ENCODE results near the gene ITPRIP. TPM values are rescaled to one million over a fixed set of nuclear protein-coding genes. Genes with fewer than 3 reads are reported as not detected.

ITPRIP gene
- total and polyA plus RNA-seq, 11 donors, result 18.4 to 90.2 (median 27.7) TPM

DNA sequence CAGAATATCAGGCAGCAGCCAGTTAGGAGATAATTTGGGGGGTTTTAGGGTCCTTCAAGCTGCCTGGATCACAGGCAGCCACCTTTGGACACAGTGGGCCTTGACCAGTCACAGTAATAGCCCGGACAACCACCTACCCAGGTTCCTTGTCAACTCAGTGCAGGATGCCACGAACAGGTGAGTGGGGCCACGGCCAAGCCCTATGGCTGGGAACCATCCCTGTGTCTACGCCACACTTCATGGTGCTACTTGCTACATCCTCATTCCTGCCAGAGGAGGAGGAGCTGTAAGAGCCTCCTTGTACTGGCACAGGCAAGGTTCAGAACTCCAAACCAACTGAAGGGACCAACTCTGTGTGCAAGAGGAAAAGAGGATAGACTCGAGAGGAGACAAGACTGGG lies 19.9 kb downstream of the ITPRIP start:
- TF ChIP-seq, protein P1, sequence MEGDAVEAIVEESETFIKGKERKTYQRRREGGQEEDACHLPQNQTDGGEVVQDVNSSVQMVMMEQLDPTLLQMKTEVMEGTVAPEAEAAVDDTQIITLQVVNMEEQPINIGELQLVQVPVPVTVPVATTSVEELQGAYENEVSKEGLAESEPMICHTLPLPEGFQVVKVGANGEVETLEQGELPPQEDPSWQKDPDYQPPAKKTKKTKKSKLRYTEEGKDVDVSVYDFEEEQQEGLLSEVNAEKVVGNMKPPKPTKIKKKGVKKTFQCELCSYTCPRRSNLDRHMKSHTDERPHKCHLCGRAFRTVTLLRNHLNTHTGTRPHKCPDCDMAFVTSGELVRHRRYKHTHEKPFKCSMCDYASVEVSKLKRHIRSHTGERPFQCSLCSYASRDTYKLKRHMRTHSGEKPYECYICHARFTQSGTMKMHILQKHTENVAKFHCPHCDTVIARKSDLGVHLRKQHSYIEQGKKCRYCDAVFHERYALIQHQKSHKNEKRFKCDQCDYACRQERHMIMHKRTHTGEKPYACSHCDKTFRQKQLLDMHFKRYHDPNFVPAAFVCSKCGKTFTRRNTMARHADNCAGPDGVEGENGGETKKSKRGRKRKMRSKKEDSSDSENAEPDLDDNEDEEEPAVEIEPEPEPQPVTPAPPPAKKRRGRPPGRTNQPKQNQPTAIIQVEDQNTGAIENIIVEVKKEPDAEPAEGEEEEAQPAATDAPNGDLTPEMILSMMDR (IDR thresholded peaks at IDR 0.05), result no peak
- TF ChIP-seq POLR2A (IDR thresholded peaks at IDR 0.05), result no peak
- 80 to 89% (median 89%) methylated on average over 3 to 5 of the region's 5 CpGs for WGBS, 4 donors
- H3K4me1 ChIP-seq, result peaks cover 43 to 94% (median 78%) of the 10 kb centered on the region in 12 donors
- peak overlapping the region; percentile 22 to 100 (median 98) for H3K27ac ChIP-seq
- no peaks in the 10 kb centered on the region for H3K27me3 ChIP-seq
- intact Hi-C loops (cut with DNase I), result no loop called here
- no peak for ATAC-seq
- DNase-seq, result no peak
- no peak overlapping the region for H3K4me3 ChIP-seq
- H3K9me3 ChIP-seq, result no peaks in the 10 kb centered on the region
- H3K36me3 ChIP-seq, result peaks cover 7 to 45% (median 25%) of the 10 kb centered on the region in 9 donors

DNA sequence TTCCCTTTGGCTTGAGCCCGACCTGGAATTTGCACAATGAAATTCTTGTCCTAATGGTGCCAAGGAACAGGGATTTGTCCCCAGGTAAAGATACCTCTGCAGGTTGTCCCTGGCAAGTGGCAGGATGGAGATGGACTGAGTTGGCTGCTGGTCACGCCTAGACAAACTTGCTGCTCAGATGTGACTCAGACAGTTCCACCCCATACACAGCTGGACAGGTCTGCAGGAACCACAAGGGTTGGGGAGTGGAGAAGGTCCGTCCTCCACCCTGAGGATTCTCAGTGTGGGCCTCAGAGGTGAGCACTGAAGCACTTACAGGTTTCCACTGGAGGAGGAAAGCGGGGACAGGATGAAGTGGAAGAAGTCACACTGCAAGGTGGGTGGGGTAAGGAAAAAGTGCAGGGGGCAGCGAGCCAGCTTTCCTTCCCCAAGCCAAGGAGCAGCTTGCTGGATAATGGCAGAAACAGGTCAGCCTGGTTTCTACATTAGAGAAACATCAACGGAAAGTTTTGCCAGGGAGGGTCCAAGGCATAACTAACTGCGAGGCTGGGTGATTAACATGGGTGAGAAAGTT lies 20.5 kb downstream of the ITPRIP start:
- intact Hi-C loops (cut with DNase I), result no loop called here
- 53 to 69% (median 61%) methylated on average over 7 of the region's 7 CpGs for WGBS, 4 donors
- no peaks in the 10 kb centered on the region for H3K9me3 ChIP-seq
- peak in 1 of 4 donors; percentile 13 for ATAC-seq
- H3K27me3 ChIP-seq, result no peaks in the 10 kb centered on the region
- peaks cover 7 to 50% (median 30%) of the 10 kb centered on the region in 9 donors for H3K36me3 ChIP-seq
- no peak overlapping the region for H3K4me3 ChIP-seq
- TF ChIP-seq, protein P1 (IDR thresholded peaks at IDR 0.05), result no peak
- no peak for TF ChIP-seq POLR2A (IDR thresholded peaks at IDR 0.05)
- peaks cover 39 to 94% (median 77%) of the 10 kb centered on the region in 12 donors for H3K4me1 ChIP-seq
- H3K27ac ChIP-seq, result peak overlapping the region; percentile 22 to 100 (median 98)
- DNase-seq, result no peak

DNA sequence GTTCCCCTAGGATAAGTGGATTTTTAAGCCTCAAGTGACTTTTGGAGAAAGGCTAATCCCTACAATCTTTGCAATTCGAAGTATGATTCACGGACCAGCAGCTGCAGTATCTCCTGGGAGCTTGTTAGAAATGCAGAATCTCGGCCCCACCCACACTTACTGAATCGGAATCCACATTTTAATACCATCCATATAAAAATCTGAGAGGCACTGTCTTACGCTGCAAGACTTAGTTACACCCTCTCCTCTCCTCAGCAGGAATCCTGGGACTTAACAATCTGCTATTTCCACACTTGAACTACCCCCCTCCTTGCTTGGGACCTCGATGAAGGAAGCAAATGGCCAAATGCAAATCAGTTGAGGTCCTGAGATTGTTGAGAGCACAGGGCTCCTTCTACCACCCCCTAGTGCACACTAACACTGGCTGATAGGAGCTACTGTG lies 21.0 kb downstream of the ITPRIP start:
- ATAC-seq (peak in 1 of 4 donors; percentile 17), DNase-seq (no peak)
- peaks cover 7 to 55% (median 35%) of the 10 kb centered on the region in 9 donors for H3K36me3 ChIP-seq

More for the DNA sequence above, 21.0 kb downstream of the ITPRIP start:
- peaks cover 35 to 94% (median 77%) of the 10 kb centered on the region in 12 donors for H3K4me1 ChIP-seq
- WGBS, 4 donors, result 14 to 32% (median 19%) methylated on average over 6 of the region's 6 CpGs
- H3K4me3 ChIP-seq, result no peak overlapping the region
- H3K9me3 ChIP-seq, result no peaks in the 10 kb centered on the region
- intact Hi-C loops (cut with DNase I), result no loop called here
- no peaks in the 10 kb centered on the region for H3K27me3 ChIP-seq
- peak overlapping the region; percentile 5 to 100 (median 70) for H3K27ac ChIP-seq
- no peak for TF ChIP-seq POLR2A (IDR thresholded peaks at IDR 0.05)
- TF ChIP-seq, protein P1 (IDR thresholded peaks at IDR 0.05), result no peak
